Activated T-cell treated with anti-CD3 and anti-CD28 coated beads, Interleukin-2, amount 50 U/mL, for 72 hours (primary cell): ENCODE measurements around the gene RPE65. TPM values are rescaled to one million over a fixed set of nuclear protein-coding genes. Genes with fewer than 3 reads are reported as not detected.
"Not testable (repeated sequence)": the region's sequence is repeated elsewhere in the genome, so short reads cannot be mapped to it uniquely, and the experiment has no call there.

ENCODE experiments used
- ATAC-seq, 2 donors: fragments of 150-1000 bp; cut with Tn5 transposase; replicated peaks in 1 of 2; 2 replicates each; pipeline ENCODE4 v1.10.0; 2021; ENCODE audit warnings: moderate library complexity in 2 of 2, mild to moderate bottlenecking in 1 of 2
- DNase-seq, 2 donors: peaks; one replicate each; pipeline ENCODE4 v3.0.0; 2021 to 2022; ENCODE audit warnings: mixed read lengths in 1 of 2
- H3K27ac Mint-ChIP-seq: one replicate; pipeline ENCODE4 v1.8.0; 2022; ENCODE audit warnings: mild to moderate bottlenecking, moderate library complexity, mixed read lengths
- H3K27me3 Mint-ChIP-seq: one replicate; pipeline ENCODE4 v1.8.0; 2022; ENCODE audit warnings: low read depth, mixed read lengths
- H3K36me3 Mint-ChIP-seq, 2 donors: one replicate each; pipeline ENCODE4 v1.8.0; 2022; ENCODE audit warnings: mixed read lengths in 2 of 2, mild to moderate bottlenecking in 1 of 2; ENCODE audit not compliant: insufficient read depth in 2 of 2
- H3K4me1 Mint-ChIP-seq: one replicate; pipeline ENCODE4 v1.8.0; 2022; ENCODE audit warnings: low read depth, mixed read lengths
- H3K4me3 Mint-ChIP-seq, 2 donors: one replicate each; pipeline ENCODE4 v1.8.0; 2022; ENCODE audit warnings: mild to moderate bottlenecking in 2 of 2, mixed read lengths in 2 of 2, moderate library complexity in 2 of 2
- H3K9me3 Mint-ChIP-seq, 2 donors: one replicate each; pipeline ENCODE4 v1.8.0; 2022; ENCODE audit warnings: mixed read lengths in 2 of 2
- total RNA-seq, 2 donors: library from RNA; stranded (reverse); gene quantifications; one replicate each; pipeline ENCODE4 v1.2.3, GENCODE V29; 2022

Gene RPE65
- total RNA-seq, 2 donors from 2014 or later: not detected

DNA sequence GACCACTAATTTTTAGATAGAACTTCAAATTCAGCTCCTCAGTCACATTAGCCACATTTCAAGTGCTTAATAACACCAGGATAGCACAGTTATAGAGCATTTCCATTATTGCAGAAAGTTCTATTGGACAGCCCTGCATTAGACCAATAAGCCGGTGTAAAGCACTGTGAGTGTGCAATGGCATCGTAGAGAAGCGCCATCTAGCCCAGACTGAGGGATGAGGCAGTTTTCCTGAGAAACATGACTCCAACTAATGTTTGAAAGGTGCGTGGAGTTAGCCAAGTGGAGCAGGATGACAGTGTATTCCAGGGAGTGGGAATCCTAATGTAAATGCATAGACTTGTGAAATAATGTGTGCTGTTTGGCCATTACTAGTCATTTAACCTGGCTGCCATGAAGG is 7.7 kb downstream of the RPE65 start:
- no peak overlapping the region for H3K4me3 Mint-ChIP-seq
- ATAC-seq (no peak), DNase-seq (no peak)
- H3K4me1 Mint-ChIP-seq: no peaks in the 10 kb centered on the region
- H3K9me3 Mint-ChIP-seq: peaks cover 0 to 2% of the 10 kb centered on the region in 2 donors
- no peaks in the 10 kb centered on the region for H3K36me3 Mint-ChIP-seq
- no peaks in the 10 kb centered on the region for H3K27me3 Mint-ChIP-seq
- H3K27ac Mint-ChIP-seq: no peak overlapping the region

DNA sequence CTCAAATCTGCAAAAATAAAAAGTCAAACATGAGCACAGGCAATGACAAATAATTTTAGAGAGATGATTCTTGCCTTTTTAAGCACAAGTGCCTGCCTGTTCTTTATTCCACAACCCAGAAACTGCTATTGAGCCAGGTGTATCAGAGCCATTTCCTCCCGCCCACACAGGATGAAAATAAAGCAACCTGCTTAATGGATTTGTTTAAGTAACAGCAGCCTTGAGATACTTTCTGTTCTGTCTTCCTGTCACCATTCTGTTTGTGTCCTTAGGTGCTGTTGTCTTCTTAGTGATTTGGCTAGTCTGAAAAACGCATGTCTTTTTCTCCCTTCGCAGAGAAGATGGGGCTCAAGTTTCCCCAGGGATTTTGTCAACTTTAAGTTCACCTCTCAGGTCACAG is 11.4 kb downstream of the RPE65 start:
- Mint-ChIP-seq H3K27me3 (no peaks in the 10 kb centered on the region), H3K4me1 (no peaks in the 10 kb centered on the region), H3K4me3 (no peak overlapping the region), H3K36me3 (no peaks in the 10 kb centered on the region), H3K9me3 (peaks cover 0 to 2% of the 10 kb centered on the region in 2 donors), H3K27ac (no peak overlapping the region)
- DNase-seq (no peak), ATAC-seq (no peak)

DNA sequence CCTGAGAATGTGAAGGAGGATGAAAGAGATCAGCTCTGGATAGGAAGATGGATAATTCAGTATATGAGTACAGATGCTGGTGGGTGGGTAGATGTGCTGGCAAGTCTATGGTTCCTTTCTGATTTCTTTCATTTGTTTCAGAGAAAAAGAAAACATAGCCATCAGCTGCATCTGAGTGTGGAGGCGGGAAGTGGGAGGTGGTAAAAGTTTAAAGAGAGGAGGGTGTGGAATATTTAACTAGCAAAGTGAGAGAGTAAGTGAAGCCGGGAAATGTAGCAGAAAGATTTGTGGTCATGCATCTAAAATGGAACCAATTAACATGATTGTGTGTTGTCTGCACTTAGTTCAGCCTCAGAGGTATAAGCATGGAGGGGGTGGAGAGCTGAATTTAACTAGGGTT is 16.4 kb downstream of the RPE65 start:
- Mint-ChIP-seq H3K27ac (no peak overlapping the region), H3K4me1 (no peaks in the 10 kb centered on the region), H3K9me3 (no peaks in the 10 kb centered on the region), H3K36me3 (no peaks in the 10 kb centered on the region), H3K27me3 (no peaks in the 10 kb centered on the region), H3K4me3 (no peak overlapping the region)
- no peak for ATAC-seq
- no peak for DNase-seq

DNA sequence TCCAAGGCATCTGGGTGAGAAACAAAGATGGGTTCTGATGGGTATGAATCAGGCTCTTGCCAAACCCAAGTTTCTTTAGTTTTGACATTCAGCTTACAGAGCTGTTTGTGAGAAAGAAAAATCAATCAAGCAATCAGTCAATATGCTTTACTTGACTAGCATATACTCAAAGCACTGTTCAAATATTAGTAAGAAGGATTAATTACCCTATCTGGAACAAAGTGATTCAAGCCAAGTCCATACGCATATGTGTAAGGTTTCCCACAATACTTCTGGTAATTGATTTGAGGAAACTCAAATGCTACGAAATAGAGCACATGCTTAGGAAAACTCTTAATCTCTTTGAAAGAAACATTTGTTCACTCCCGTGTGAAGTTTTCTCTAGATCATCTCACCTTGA is 18.7 kb downstream of the RPE65 start:
- DNase-seq (no peak), ATAC-seq (no peak)
- Mint-ChIP-seq H3K27me3 (no peaks in the 10 kb centered on the region), H3K9me3 (no peaks in the 10 kb centered on the region), H3K36me3 (no peaks in the 10 kb centered on the region), H3K4me1 (no peaks in the 10 kb centered on the region), H3K4me3 (no peak overlapping the region), H3K27ac (no peak overlapping the region)

DNA sequence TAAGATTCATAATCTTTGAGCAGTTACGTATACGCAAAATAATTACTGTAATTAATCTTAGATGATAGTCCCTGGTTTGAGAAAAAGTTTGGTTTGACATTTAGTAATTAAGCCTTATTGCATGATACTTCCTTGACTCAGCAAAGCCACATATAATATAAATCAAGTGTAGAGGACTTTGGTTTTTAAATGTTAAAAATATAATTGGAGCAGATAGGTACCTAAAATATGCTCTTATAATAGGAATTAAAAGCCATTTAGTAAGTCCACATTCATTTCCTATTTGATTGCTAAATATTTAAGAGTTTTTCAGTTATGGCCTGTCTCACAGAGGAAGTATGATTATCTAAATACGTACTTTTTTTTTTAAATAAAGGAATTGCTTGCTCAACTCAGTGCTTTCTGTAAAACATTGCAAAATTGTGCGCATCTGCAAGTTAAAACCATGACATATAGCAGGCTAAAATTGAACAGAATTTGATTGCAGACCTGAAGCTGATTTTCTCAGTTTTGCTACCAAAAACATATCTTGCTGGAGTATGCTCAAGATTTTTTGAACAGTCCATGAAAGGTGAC is 20.4 kb downstream of the RPE65 start:
- Mint-ChIP-seq H3K4me3 (no peak overlapping the region), H3K27ac (no peak overlapping the region), H3K9me3 (no peaks in the 10 kb centered on the region), H3K27me3 (no peaks in the 10 kb centered on the region), H3K36me3 (no peaks in the 10 kb centered on the region), H3K4me1 (no peaks in the 10 kb centered on the region)
- no peak for DNase-seq
- ATAC-seq: no peak

DNA sequence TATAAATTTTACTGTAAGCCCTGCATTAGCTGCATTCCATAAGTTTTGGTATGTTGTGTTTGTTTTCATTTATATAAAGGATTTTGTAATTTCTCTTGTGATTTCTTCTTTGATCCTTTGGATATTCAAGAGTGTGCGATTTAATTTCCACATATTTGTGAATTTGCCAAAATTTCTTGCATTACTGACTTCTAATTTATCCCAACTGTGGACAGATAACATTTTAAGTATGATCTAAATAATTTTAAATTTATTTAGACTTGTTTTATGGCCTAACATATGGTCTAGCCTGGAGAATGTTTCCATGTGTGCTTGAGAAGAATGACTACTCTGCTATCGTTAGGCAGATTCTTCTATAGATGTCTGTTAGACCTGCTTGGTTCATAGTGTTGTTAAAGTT is 23.2 kb downstream of the RPE65 start:
- no peak for ATAC-seq
- Mint-ChIP-seq H3K9me3 (no peaks in the 10 kb centered on the region), H3K4me3 (no peak overlapping the region), H3K27ac (no peak overlapping the region), H3K4me1 (no peaks in the 10 kb centered on the region), H3K36me3 (no peaks in the 10 kb centered on the region), H3K27me3 (no peaks in the 10 kb centered on the region)
- DNase-seq: no peak

DNA sequence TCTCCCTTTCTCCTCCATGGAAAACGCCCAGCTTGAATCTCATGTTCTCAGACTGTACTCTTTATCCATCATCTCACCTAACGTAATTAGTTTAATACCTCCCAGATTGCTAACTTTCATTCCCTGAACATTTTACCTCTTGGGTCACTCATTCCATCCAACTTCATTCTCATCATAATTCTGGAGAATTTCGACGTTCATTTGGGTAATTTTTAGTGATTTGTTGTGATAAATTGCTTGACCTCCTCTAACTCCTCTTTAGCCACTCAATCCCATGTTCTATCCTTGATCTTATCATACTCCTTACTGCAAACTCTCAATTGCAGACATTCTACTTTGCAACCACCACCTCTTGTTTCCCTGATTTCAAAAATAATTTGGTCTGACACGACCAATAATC is 28.4 kb downstream of the RPE65 start:
- Mint-ChIP-seq H3K9me3 (no peaks in the 10 kb centered on the region), H3K27ac (no peak overlapping the region), H3K27me3 (no peaks in the 10 kb centered on the region), H3K4me1 (no peaks in the 10 kb centered on the region), H3K4me3 (no peak overlapping the region), H3K36me3 (no peaks in the 10 kb centered on the region)
- no peak for ATAC-seq
- DNase-seq: no peak

DNA sequence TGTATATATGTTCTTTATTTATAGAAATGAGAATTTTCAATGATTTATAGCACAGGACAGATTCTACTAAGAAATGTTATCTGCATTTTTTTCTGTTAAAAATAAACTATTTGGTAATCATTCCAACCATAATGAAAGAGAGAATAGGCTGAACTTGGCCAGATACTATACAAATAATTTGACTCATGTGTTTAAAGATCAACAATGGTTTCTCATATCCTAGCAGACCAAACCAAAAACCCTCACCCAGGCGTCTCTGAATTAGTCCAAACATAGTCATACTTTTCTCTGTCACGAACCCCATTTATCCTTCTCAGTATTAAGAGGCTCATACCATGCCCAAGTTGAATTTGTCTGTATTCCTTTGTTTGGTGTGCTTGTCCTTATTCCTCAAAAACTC is 40.3 kb downstream of the RPE65 start:
- Mint-ChIP-seq H3K4me3 (no peak overlapping the region), H3K9me3 (no peaks in the 10 kb centered on the region), H3K4me1 (no peaks in the 10 kb centered on the region), H3K27me3 (no peaks in the 10 kb centered on the region), H3K36me3 (no peaks in the 10 kb centered on the region), H3K27ac (no peak overlapping the region)
- ATAC-seq (no peak), DNase-seq (no peak)

DNA sequence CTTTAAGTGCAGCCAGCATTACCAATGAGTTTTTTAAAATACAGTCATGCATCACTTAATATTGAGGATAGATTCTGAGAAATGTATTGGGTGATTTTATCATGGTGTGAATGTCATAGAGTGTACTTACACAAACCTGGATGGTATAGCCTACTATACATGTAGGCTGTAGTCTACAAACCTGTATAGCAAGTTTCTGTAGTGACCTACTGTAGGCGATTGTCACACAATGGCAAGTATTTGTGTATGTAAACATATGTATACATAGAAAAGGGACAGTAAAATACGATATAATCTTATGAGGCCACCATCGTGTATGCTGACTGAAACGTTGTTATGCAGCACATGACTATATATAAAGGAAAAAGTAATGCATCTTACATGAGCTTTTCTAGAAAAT is 48.2 kb downstream of the RPE65 start:
- no peak overlapping the region for H3K27ac Mint-ChIP-seq
- no peaks in the 10 kb centered on the region for H3K27me3 Mint-ChIP-seq
- DNase-seq (no peak), ATAC-seq (no peak)
- no peaks in the 10 kb centered on the region for H3K36me3 Mint-ChIP-seq
- no peaks in the 10 kb centered on the region for H3K9me3 Mint-ChIP-seq
- no peak overlapping the region for H3K4me3 Mint-ChIP-seq
- no peaks in the 10 kb centered on the region for H3K4me1 Mint-ChIP-seq

DNA sequence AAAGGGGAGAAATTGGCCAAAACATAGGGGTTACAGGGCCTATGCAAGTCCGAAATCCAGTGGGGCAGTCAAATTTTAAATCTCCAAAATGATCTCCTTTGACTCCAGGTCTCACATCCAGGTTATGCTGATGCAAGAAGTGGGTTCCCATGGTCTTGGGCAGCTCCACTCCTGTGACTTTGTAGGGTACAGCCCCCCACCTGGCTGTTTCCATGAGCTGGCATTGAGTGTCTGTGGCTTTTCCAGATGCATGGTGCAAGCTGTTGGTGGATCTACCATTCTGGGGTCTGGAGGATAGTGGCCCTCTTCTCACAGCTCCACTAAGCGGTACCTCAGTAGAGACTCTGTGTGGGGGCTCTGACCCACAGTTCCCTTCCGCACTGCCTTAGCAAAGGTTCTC is 54.2 kb downstream of the RPE65 start:
- not testable (repeated sequence) for H3K9me3 Mint-ChIP-seq, ATAC-seq, H3K4me3 Mint-ChIP-seq, H3K36me3 Mint-ChIP-seq, H3K4me1 Mint-ChIP-seq, DNase-seq, H3K27me3 Mint-ChIP-seq, H3K27ac Mint-ChIP-seq

DNA sequence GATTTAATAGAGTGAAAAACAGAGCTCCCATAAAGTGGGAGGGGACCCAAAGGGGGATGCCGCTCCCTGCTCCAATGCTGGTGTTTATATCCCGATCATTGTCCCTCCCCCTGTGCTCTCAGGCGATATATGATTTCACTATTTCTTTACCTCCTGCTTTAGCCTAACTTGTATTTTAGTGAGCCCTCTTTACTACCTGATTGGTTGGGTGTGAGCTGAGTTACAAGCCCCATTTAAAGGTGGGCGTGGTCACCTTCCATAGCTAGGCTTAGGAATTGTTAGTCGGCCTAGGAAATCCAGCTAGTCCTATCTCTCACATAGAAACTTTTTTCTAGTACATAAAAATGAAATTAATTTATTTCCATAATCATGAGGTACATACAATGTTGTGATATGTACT is 57.3 kb downstream of the RPE65 start:
- ATAC-seq, H3K27ac Mint-ChIP-seq: not testable (repeated sequence)

DNA sequence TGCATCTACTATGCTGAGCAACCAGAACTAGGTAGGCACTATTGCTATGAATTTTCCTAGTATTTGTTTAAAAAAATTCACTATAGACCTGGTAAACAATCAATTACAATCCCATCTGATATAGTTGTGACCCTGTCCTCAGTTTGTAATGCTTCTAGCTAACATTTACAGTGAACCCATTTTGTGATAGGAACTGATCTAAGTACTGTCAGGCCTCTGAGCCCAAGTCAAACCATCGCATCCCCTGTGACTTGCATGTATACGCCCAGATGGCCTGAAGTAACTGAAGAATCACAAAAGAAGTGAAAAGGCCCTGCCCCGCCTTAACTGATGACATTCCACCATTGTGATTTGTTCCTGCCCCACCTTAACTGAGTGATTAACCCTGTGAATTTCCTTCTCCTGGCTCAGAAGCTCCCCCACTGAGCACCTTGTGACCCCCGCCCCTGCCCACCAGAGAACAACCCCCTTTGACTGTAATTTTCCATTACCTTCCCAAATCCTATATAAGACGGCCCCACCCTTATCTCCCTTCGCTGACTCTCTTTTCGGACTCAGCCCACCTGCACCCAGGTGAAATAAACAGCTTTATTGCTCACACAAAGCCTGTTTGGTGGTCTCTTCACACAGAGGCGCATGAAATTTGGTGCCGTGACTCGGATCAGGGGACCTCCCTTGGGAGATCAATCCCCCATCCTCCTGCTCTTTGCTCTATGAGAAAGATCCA is 63.8 kb downstream of the RPE65 start:
- not testable (repeated sequence) for H3K27ac Mint-ChIP-seq, H3K9me3 Mint-ChIP-seq, DNase-seq, H3K27me3 Mint-ChIP-seq, H3K36me3 Mint-ChIP-seq, H3K4me1 Mint-ChIP-seq, ATAC-seq, H3K4me3 Mint-ChIP-seq

More for the DNA sequence above, 57.3 kb downstream of the RPE65 start:
- H3K36me3 Mint-ChIP-seq, H3K4me3 Mint-ChIP-seq, DNase-seq, H3K9me3 Mint-ChIP-seq, H3K4me1 Mint-ChIP-seq, H3K27me3 Mint-ChIP-seq: not testable (repeated sequence)

DNA sequence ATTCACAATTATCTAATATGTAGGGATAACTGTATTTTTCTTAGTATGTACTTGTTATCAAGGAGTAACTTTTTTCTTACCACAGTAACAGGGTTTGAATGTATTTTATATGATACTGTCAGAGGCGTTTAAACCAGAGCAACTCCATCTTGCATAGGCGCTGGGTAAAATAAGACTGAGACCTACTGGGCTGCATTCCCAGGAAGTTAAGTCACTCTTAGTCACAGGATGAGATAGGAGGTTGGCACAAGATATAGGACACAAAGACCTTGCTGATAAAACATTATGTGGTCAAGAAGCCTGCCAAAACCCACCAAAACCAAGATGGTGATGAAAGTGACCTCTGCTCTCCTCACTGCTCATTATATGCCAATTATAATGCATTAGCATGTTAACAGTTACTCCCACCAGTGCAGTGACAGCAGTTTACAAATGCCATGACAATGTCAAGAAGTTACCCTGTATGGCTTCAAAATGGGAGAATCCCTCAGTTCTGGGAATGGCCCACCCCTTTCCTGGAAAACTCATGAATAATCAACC is 64.8 kb downstream of the RPE65 start:
- no peaks in the 10 kb centered on the region for H3K27me3 Mint-ChIP-seq
- no peak overlapping the region for H3K27ac Mint-ChIP-seq
- H3K36me3 Mint-ChIP-seq: no peaks in the 10 kb centered on the region
- H3K4me3 Mint-ChIP-seq: no peak overlapping the region
- no peak for ATAC-seq
- no peaks in the 10 kb centered on the region for H3K9me3 Mint-ChIP-seq
- no peaks in the 10 kb centered on the region for H3K4me1 Mint-ChIP-seq
- DNase-seq: no peak

DNA sequence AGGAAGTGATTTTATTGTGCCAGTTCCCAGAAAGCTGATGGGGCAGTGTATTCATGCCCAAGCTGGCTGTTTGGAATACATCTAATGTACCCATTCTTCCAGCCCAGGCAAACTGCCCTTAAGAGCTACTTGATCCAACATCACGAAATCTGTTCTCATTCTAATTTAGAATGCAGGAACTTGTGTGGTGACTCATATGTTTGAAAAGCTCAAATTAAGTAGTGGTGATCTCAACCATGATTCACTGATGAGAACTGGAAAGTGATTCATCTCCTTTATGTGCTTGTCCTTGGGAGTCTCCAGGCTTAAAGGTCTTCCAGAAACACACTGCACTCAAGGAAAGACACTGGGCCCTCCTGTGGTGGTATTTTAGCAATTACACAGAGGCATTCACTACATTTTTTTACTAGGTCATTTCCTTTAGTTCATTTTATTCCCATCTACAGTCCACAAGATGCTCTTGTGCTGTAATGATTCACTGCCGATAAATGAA is 65.4 kb downstream of the RPE65 start:
- ATAC-seq (no peak), DNase-seq (no peak)
- Mint-ChIP-seq H3K4me1 (no peaks in the 10 kb centered on the region), H3K4me3 (no peak overlapping the region), H3K9me3 (no peaks in the 10 kb centered on the region), H3K27me3 (no peaks in the 10 kb centered on the region), H3K36me3 (no peaks in the 10 kb centered on the region), H3K27ac (no peak overlapping the region)
